HG03354 (cell line): Measurements from ENCODE around the gene AXIN1.
"Not testable (repeated sequence)": the region's sequence is repeated elsewhere in the genome, so short reads cannot be mapped to it uniquely, and the experiment has no call there.

Experiments used
- ATAC-seq: cut with Tn5 transposase; IDR thresholded peaks from one replicate; pipeline ENCODE4 v1.9.1; 2021; ENCODE audit warnings: mild to moderate bottlenecking; ENCODE audit not compliant: unreplicated experiment, poor library complexity, severe bottlenecking

The AXIN1 gene, protein sequence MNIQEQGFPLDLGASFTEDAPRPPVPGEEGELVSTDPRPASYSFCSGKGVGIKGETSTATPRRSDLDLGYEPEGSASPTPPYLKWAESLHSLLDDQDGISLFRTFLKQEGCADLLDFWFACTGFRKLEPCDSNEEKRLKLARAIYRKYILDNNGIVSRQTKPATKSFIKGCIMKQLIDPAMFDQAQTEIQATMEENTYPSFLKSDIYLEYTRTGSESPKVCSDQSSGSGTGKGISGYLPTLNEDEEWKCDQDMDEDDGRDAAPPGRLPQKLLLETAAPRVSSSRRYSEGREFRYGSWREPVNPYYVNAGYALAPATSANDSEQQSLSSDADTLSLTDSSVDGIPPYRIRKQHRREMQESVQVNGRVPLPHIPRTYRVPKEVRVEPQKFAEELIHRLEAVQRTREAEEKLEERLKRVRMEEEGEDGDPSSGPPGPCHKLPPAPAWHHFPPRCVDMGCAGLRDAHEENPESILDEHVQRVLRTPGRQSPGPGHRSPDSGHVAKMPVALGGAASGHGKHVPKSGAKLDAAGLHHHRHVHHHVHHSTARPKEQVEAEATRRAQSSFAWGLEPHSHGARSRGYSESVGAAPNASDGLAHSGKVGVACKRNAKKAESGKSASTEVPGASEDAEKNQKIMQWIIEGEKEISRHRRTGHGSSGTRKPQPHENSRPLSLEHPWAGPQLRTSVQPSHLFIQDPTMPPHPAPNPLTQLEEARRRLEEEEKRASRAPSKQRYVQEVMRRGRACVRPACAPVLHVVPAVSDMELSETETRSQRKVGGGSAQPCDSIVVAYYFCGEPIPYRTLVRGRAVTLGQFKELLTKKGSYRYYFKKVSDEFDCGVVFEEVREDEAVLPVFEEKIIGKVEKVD

DNA sequence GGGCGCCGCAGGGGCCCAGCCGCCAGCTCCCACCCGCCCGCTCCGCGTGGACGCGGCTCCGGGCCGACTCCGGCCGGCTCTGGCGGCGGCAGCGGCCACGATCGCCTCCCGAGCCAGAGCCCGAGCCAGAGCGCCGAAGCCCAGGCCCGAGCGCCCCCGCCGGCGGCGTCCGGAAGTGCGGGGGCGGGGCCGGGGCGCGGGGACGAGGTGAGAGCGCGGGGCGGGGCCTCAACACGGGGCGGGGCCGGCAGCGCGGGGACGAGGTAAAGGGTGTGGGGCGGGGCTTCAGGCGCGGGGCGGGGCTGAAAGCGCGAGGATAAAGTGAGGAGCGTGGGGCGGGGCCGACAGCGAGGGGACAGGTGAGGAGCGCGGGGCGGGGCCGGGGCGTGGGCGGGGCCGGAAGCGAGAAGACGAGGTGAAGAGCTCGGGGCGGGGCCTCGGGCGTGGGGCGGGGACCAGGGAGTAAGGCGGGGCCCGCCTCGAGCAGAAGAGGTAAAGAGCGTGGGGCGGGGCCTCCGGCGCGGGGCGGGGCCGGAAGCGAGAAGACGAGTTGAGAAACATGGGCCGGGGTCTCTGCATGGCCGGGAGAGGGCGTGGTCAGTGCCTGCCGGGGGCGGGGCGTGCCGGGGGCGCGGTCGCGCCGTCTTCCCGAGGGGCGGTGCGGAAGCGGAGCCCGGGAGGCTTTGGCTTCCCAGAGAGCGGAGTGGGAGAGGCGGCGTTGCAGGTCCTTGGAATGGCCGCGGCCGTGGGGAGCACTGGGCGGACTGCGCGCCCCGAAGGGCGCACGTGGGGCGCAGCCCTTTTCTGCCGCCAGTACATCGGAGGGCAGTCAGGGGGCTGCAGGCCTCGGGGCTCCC is at the start of gene AXIN1:
Gene AXIN1 (minus strand): TSS at position 177 of the 857 bp plus-strand sequence. CDS start 5,698 bp downstream, outside the sequence.
- ATAC-seq, result peak; percentile 58

DNA sequence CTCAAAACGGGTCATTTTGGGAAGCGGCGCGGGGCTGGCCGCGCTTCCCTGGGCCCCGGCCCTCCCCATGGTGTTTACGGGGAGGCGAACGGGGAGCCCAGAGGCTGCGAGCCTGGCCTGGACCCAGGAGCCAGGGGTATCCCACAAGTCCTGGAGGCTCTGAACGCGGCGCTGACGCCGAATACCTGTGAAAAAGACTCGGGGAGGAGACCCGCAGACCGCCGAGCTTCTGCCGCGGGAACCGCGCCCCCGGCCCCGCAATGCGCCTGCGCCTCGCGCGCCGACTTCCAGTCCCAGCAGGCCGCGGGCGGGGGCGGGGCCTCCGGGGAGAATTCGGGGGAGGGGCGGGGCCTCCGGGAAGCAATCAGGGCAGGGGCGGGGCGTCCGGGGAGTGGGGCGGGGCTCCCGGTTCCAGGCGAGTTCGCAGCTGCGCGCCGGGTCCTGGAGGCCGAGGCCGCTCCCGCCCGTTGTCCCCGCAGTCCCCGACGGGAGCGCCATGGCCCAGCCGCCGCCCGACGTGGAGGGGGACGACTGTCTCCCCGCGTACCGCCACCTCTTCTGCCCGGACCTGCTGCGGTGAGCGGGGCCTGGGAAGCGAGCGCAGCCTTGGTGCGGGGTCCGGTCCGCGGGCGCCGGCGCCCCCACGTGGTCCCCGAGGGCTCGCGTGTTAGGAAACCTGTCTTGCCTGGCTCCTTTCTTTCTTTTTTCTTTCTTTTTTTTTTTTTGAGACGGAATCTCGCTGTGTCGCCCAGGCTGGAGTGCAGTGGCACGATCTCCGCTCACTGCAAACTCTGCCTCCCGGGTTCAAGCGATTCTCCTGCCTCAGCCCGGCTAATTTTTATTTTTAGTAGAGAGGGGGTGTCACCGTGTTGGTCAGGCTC is 49.2 kb upstream of the AXIN1 start, which contains the start of gene DECR2:
Gene DECR2 (plus strand): TSS at position 418 of the 881 bp plus-strand sequence. CDS start 79 bp downstream, at position 497.
- peak; percentile 56 for ATAC-seq

DNA sequence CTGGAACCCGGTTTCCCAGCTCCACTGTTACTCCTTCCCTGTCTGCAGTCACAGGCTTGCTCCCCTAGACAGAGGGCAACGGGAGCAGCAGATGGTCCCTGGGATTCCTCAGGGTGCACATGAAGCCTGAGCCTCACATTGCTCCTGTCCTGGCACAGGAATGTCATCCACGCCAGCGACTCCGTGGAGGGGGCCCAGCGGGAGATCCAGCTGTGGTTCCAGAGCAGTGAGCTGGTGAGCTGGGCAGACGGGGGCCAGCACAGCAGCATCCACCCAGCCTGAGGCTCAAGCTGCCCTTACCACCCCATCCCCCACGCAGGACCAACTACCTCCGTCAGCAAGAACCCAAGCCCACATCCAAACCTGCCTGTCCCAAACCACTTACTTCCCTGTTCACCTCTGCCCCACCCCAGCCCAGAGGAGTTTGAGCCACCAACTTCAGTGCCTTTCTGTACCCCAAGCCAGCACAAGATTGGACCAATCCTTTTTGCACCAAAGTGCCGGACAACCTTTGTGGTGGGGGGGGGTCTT is 47.6 kb upstream of the AXIN1 start:
- no peak for ATAC-seq

DNA sequence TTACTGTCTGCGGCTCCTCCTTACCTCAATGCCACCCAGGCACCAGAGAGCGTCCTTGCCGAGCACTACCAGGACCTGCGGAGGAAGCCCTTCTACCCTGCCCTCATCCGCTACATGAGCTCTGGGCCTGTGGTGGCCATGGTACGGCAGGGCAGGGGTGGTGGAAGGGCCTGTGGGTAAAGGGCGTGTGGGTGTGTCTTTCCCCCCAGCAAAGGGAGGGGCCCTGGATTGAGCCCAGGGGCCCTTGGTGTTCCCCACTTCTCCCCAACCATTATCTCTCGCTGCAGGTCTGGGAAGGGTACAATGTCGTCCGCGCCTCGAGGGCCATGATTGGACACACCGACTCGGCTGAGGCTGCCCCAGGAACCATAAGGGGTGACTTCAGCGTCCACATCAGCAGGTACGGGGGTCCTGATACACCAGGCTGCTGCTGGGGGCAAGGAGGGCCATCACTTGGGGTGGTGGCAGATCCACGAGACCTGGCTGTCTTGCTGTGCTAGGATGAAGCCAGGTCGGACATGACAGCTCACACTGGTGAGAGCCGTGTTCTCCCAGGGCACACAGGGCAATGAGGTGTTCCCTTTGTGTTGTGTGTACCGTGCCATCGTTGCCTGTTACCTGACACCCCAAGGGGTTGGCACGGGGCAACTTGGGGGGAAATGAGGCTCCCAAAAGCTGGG is 47.0 kb upstream of the AXIN1 start:
- ATAC-seq, result no peak

DNA sequence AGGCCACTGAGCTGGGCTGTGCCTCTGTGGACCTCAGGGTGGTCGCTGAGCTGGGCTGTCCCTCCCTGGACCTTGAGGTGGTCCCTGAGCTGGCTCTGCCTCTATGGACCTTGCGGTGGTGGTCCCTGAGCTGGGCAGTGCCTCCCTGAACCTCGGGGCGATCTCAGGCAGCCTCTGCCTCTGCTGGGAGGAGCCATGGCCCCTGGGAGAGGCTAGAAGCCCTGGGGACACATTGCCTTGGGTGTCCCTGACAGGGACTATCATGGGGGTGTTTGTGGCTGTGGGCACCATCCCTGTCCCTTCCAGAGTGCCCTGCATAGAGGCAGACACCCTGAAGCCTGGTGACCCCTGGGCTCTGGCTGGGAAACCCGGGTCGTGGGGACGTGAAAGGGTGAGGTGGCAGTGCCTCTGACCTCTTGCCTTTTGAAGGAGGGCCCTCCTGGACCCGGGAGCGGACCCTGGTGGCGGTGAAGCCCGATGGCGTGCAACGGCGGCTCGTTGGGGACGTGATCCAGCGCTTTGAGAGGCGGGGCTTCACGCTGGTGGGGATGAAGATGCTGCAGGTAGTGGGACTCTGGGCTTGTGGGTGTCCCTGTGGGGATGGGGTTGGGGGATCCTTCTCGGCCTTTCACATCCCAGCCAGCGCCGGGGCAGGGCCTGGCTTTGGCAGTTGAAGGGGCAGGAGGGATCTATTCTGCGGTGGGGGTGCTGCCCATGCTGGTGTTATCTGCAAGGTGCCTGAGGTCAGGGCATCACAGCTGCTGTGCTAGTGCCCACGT is 46.2 kb upstream of the AXIN1 start:
- ATAC-seq, result no peak

DNA sequence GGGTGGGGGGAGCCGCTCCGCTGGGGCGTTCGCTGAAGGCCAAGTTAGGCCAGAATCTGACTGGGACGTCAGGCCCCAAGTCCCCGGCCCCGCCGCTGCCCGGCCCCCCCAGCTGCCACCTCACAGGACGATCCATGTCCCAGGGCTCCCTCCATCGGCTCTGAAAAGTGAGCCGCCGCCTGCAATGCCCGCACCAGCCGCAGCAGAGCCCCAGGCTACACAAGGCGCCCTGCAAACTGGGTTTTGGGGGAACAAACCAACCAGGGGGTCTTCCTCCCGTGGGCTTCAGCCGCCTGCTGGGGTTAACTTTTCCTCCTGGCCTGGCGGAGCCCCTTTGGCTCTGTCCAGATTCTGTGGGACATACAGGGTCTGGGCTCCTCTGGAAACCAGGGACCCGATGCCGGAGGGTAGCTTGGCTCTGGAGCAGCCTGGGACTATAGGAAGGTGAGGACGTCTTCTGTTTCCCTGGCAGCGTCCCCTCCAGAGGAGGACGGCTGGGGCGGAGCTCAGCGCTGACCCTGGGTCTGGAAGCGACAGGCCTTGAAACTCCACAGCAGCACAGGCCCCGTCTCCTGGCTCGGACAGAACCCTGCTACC is 45.3 kb upstream of the AXIN1 start:
- no peak for ATAC-seq

DNA sequence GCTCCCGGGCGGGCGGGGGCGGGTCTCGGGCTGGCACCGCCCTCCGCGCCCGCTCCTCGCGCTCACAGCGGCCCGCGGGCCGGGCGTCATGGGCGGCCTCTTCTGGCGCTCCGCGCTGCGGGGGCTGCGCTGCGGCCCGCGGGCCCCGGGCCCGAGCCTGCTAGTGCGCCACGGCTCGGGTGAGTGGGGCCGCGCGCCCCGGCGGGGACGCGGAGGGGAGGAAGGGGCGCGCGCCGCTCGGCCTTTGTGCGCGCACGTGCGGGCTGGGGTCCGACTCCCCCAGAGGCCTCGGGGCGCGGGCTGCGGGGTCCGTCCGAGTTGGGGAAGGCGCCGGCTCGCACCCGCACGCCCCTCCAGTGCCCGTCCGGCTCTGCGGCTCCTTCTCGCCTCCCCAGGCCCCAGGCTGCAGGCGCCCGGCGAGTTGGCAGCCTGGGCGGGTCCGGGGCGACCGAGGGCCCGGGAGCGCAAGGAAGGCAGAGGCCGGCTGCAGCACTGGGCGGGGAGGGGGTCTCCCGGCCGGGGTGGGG is 44.7 kb upstream of the AXIN1 start, which contains the start of gene NME4:
Gene NME4 (plus strand): TSS at position 65 of the 527 bp plus-strand sequence. CDS start 24 bp downstream, at position 89.
- no peak for ATAC-seq

DNA sequence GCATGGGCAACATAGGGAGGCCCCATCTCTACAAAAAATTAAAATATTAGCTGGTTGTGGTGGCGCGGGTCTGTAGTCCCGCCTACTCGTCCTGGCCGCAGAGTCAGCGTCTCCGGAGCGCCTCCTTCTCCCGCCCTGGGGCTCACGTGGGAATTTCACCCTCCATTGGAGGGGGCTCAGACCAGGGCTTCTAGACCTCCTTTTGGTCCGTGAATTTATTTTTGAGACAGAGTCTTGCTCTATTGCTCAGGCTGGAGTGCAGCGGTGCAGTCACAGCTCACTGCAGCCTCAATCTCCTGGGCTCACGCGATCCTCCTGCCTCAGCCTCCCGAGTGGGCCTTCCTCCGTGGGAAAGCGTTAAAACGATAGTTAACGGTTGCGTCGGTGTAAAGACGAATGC is 44.1 kb upstream of the AXIN1 start:
- ATAC-seq, result no peak

DNA sequence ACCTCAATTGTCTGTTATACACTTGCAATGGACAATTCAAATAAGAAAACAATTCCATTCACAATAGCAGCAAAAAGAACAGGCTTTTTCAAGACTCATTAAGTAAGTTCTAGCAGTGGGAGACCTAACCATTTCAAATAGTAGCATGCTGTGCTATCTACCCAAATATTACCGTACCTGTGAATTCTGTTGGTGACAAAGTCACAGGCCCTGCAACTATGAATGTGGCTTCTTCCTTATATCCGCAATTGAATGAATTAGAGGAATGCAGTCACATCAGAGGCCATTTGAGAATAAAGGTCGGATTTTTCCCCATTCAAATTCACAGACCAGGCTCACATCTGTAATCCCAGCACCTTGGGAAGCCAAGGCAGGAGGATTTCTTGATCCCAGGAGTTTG is 43.7 kb upstream of the AXIN1 start:
- ATAC-seq, result no peak

DNA sequence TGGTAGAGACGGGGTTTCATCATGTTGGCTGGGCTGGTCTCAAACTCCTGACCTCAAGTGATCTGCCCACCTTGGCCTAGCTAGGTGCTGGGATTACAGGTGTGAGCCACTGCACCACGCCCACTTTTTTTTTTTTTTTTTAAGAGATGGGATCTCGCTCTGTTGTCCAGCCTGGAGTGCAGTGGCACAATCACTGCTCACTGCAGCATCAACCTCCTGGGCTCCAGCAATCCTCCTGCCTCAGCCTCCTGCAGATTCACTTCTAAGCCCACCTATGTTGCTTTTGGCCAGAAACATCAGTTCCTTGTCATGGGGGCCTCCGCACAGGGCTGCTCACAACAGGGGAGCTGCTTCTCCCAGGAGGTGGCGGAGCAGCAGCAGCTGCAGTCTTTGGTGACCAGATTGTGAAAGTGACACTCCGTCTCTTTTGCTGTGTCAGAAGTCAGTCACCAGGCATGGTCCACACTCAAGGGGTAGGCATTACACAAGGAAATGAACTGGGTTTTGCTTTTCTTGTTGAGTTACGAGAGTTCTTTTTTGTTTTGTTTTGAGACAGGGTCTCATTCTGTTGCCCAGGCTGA is 40.0 kb upstream of the AXIN1 start:
- no peak for ATAC-seq

DNA sequence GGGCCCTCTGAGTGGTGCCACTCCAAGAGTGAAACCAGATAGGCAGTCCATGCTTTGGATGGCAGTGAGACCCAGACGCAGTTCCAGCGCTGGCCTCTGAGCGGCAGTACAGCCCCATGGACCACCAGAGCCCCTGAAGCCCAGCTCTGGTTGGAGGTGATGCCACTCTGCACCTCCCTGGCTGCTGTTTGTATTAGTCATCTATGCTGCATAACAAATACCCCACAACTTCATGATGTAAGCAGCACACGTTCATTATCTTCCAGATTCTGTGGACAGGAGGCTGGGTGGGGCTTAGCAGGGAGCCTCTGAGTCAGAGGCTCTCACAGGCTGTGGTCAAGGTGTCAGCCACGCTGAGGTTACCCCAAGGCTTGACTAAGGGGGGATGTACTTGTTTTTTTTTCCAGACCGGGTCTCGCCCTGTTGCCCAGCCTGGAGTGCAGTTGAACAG is 39.4 kb upstream of the AXIN1 start:
- ATAC-seq, result peak; percentile 53

DNA sequence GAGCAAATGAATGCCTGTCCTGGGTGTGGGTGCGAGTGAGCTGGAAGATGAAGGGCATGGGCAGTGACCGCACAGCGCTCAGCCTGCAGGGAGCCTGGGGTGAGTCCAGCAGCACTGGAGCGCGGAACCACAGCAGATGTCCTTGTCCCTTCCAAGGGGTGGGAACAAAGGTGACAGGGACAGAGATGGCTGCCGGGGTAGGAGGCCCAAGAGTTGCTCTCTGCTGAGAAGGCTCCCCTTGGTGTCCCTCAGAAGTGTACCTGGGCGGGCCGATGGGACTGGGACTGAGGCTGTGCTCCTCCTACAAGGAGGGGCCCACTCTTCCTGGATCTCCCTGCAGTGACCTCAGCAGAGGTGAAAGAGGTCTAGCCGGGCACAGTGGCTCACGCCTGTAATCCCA is 36.8 kb upstream of the AXIN1 start:
- no peak for ATAC-seq

DNA sequence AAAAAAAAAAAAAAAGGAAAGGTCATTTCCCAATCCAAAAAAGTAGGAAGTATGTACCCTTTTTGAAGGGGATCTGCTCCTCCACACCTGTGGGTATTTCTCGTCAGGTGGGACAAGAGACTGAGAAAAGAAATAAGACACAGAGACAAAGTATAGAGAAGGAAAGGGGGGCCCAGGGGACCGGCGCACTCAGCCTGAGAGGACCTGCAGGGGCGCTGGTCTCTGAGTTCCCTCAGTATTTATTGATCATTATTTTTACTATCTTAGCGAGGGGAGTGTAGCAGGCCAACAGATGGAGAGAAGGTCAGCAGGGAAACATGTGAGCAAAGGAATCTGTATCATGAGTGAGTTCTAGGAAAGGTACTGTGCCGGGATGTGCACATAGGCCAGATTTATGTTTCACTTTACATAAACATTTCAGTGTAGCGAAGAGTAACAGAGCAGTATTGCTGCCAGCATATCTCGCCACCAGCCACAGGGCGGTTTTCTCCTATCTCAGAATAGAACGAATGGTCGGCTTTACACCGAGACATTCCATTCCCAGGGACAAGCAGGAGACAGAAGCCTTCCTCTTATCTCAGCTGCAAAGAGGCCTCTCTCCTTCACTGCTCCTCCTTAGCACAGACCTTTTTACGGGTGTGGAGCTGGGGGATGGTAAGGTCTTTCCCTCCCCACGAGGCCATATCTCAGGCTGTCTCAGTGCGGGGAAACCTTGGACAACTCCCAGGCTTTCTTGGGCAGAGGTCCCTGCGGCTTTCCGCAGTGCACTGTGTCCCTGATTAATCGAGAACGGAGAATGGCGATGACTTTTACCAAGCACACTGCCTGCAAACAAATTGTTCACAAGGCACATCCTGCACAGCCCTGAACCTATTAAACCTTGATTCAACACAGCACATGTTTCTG is 35.5 kb upstream of the AXIN1 start:
- ATAC-seq, result not testable (repeated sequence)

DNA sequence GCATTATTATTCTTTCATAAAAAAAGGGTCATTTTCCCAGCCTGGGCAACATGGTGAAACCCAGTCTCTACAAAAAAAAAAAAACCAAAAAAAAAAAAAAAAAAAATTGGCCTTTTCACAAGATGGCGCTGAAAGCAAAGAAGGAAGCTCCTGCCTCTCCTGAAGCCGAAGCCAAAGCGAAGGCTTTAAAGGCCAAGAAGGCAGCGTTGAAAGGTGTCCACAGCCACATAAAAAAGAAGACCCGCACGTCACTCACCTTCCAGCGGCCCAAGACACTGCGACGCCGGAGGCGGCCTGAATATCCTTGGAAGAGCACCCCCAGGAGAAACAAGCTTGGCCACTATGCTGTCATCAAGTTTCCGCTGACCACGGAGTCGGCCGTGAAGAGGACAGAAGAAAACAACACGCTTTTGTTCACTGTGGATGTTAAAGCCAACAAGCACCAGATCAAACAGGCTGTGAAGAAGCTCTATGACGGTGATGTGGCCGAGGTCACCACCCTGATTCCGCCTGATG is 34.2 kb upstream of the AXIN1 start:
- ATAC-seq, result no peak
